ENCODE data around the gene RIC8B.
A peak's percentile ranks its signal among the peaks of the same experiment; 100 is the strongest.

The RIC8B gene

GRCh38 chr12:106870116-106870515 lies 95.6 kb downstream of the RIC8B start:
- DNase-seq, result no peak

- no peak for DNase-seq
Observed at GRCh38 chr12:106871477-106871876, 97.0 kb downstream of the RIC8B start.

- DNase-seq, result no peak
Observed at GRCh38 chr12:106873983-106874382, 99.5 kb downstream of the RIC8B start.

- no peak for DNase-seq
Observed at GRCh38 chr12:106878804-106879203, 104.3 kb downstream of the RIC8B start.

- DNase-seq, result no peak
Observed at GRCh38 chr12:106879612-106880011, 105.1 kb downstream of the RIC8B start.

GRCh38 chr12:106883426-106883825 lies 108.9 kb downstream of the RIC8B start:
- DNase-seq, result no peak

- no peak for DNase-seq
Observed at GRCh38 chr12:106885026-106885425, 110.5 kb downstream of the RIC8B start.

- DNase-seq, result no peak
Observed at GRCh38 chr12:106885541-106886249, 111.2 kb downstream of the RIC8B start.

- DNase-seq, result no peak
Observed at GRCh38 chr12:106886932-106887331, 112.5 kb downstream of the RIC8B start.

- no peak for DNase-seq
Observed at GRCh38 chr12:106888348-106888970, 114.0 kb downstream of the RIC8B start.

GRCh38 chr12:106889326-106889725 lies 114.8 kb downstream of the RIC8B start:
- no peak for DNase-seq

GRCh38 chr12:106889950-106890626 lies 115.6 kb downstream of the RIC8B start:
- no peak for DNase-seq

- DNase-seq, result no peak
Observed at GRCh38 chr12:106892075-106892474, 117.6 kb downstream of the RIC8B start.

GRCh38 chr12:106893451-106893850 lies 119.0 kb downstream of the RIC8B start:
- DNase-seq, result no peak

GRCh38 chr12:106894774-106895173 lies 120.3 kb downstream of the RIC8B start:
- no peak for DNase-seq

GRCh38 chr12:106896603-106897002 lies 122.1 kb downstream of the RIC8B start:
- no peak for DNase-seq

- no peak for DNase-seq
Observed at GRCh38 chr12:106897082-106897481, 122.6 kb downstream of the RIC8B start.

GRCh38 chr12:106897981-106898901 lies 123.8 kb downstream of the RIC8B start:
- no peak for DNase-seq

GRCh38 chr12:106900554-106900953 lies 126.1 kb downstream of the RIC8B start:
- no peak for DNase-seq

GRCh38 chr12:106901276-106901675 lies 126.8 kb downstream of the RIC8B start:
- DNase-seq, result no peak

- DNase-seq, result no peak
Observed at GRCh38 chr12:106902053-106902452, 127.6 kb downstream of the RIC8B start.

- peak; percentile 33 to 61 (median 42) for DNase-seq
Observed at GRCh38 chr12:106903241-106903945, 128.9 kb downstream of the RIC8B start.

Data from activated CD4-positive, CD25-positive, alpha-beta regulatory T cell (primary cell).